HepG2 (cell line): Measurements from ENCODE around the gene MMP25. TPM values are rescaled to one million over a fixed set of nuclear protein-coding genes. Genes with fewer than 3 reads are reported as not detected.
A peak's percentile ranks its signal among the peaks of the same experiment; 100 is the strongest.

Experiments used
- BRCA1 ChIP-seq: sonication (generic); formaldehyde crosslinking; IDR thresholded peaks from 2 replicates; pipeline ENCODE4 v1.4.0; 2020; ENCODE audit warnings: missing genetic modification reagents
- FOXC1 ChIP-seq: sonication (generic); formaldehyde crosslinking; IDR thresholded peaks from 2 replicates; pipeline ENCODE4 v1.8.0; 2022; ENCODE audit warnings: mild to moderate bottlenecking, missing genetic modification reagents, borderline replicate concordance
- FOXP1 ChIP-seq, 2 experiments: fragments of 450-650 bp in 1 of 2; IDR thresholded peaks; 2 replicates each; pipeline ENCODE4 v1.6.1; 2017 to 2018; ENCODE audit warnings: antibody characterized with exemption in 1 of 2
- GFI1 ChIP-seq: sonication (generic); formaldehyde crosslinking; IDR thresholded peaks from 2 replicates; pipeline ENCODE4 v1.5.0; 2020; ENCODE audit warnings: missing genetic modification reagents, mild to moderate bottlenecking, borderline replicate concordance
- HDAC1 ChIP-seq: sonication (generic); formaldehyde crosslinking; IDR thresholded peaks from 2 replicates; pipeline ENCODE4 v1.5.1; 2020; ENCODE audit warnings: mild to moderate bottlenecking, missing genetic modification reagents
- JARID2 ChIP-seq: sonication (generic); formaldehyde crosslinking; IDR thresholded peaks from 2 replicates; pipeline ENCODE4 v1.8.1; 2023; ENCODE audit warnings: missing genetic modification reagents, inconsistent platforms; ENCODE audit not compliant: insufficient replicate concordance
- NFKBIZ ChIP-seq: IDR thresholded peaks from 2 replicates; pipeline ENCODE4 v1.6.1; 2018; ENCODE audit warnings: missing genetic modification reagents, missing compliant biosample characterization
- SRF ChIP-seq: IDR thresholded peaks from 2 replicates; pipeline ENCODE4 v1.6.1; 2011; ENCODE audit warnings: mild to moderate bottlenecking, low read depth, low read length, moderate library complexity
- TARDBP ChIP-seq: sonication (generic); formaldehyde crosslinking; IDR thresholded peaks from 2 replicates; pipeline ENCODE4 v1.8.0; 2022; ENCODE audit warnings: mild to moderate bottlenecking, missing genetic modification reagents
- ZBTB10 ChIP-seq: sonication (generic); formaldehyde crosslinking; IDR thresholded peaks from 2 replicates; pipeline ENCODE4 v1.4.0; 2020; ENCODE audit warnings: missing genetic modification reagents, borderline replicate concordance
- ZBTB4 ChIP-seq: sonication (generic); formaldehyde crosslinking; IDR thresholded peaks from 2 replicates; pipeline ENCODE4 v1.4.0; 2020; ENCODE audit warnings: missing genetic modification reagents, mild to moderate bottlenecking, borderline replicate concordance
- ZBTB42 ChIP-seq: sonication (generic); formaldehyde crosslinking; IDR thresholded peaks from 2 replicates; pipeline ENCODE4 v1.5.0; 2020; ENCODE audit warnings: mild to moderate bottlenecking, missing genetic modification reagents
- ZBTB7B ChIP-seq: sonication (generic); formaldehyde crosslinking; IDR thresholded peaks from 2 replicates; pipeline ENCODE4 v1.4.0; 2020; ENCODE audit warnings: missing genetic modification reagents
- ZFP36L1 ChIP-seq: sonication (generic); formaldehyde crosslinking; IDR thresholded peaks from 2 replicates; pipeline ENCODE4 v1.8.0; 2022; ENCODE audit warnings: mild to moderate bottlenecking, missing genetic modification reagents, moderate library complexity
- ZFP36L2 ChIP-seq: sonication (generic); formaldehyde crosslinking; IDR thresholded peaks from 2 replicates; pipeline ENCODE4 v1.4.0; 2020; ENCODE audit warnings: missing genetic modification reagents
- ZNF235 ChIP-seq: sonication (generic); formaldehyde crosslinking; IDR thresholded peaks from 2 replicates; pipeline ENCODE4 v1.8.1; 2023; ENCODE audit warnings: mild to moderate bottlenecking, missing genetic modification reagents, borderline replicate concordance
- ZNF331 ChIP-seq: sonication (generic); formaldehyde crosslinking; IDR thresholded peaks from 2 replicates; pipeline ENCODE4 v1.4.0; 2020; ENCODE audit warnings: missing genetic modification reagents
- ZSCAN29 ChIP-seq: sonication (generic); formaldehyde crosslinking; conservative IDR thresholded peaks from 2 replicates; pipeline ENCODE4 v1.4.0; 2020; ENCODE audit warnings: mild to moderate bottlenecking, missing genetic modification reagents
- polyA plus RNA-seq, 8 experiments: library from polyadenylated mRNA; depleted of rRNA in 3 of 8; stranded (reverse) in 7 of 8; unstranded in 1 of 8; fragments of >200 nt; fragmentation: Illumina TruSeq in 4 of 8; extraction: Trizol in 4 of 8; gene quantifications; 2 replicates each; pipeline versions ENCODE4 v1.2.1 to v1.2.3, GENCODE V29; 2011 to 2016; ENCODE audit warnings: low read depth in 4 of 8, missing spikeins in 1 of 8, mixed read lengths in 1 of 8; ENCODE audit not compliant: insufficient read depth in 1 of 8
- total RNA-seq, 5 experiments: library from RNA; depleted of rRNA; stranded (reverse); fragments of >200 nt; fragmentation: Illumina TruSeq; extraction: Trizol; gene quantifications; 2 replicates each; pipeline ENCODE4 v1.2.3, GENCODE V29; 2016; ENCODE audit warnings: low read depth in 1 of 5
- TF ChIP-seq, protein P1 (sequence below): IDR thresholded peaks from 2 replicates; pipeline ENCODE4 v1.6.1; 2016; ENCODE audit warnings: low read depth
- TF ChIP-seq, protein P2 (sequence below): sonication (generic); formaldehyde crosslinking; IDR thresholded peaks from 2 replicates; pipeline ENCODE4 v1.9.0; 2022; ENCODE audit warnings: missing genetic modification reagents, mild to moderate bottlenecking, borderline replicate concordance

Gene MMP25
- total and polyA plus RNA-seq, 2 of the 13 experiments (the other 11 are each of a cell fraction or from before 2014, with no cell fraction given): 0.04 to 0.08 TPM

GRCh38 chr16:3003582-3004270 is 42.6 kb upstream of the MMP25 start (continued):
- no peak for TF ChIP-seq JARID2 (CRISPR knock-in tag)
- TF ChIP-seq, protein P1, sequence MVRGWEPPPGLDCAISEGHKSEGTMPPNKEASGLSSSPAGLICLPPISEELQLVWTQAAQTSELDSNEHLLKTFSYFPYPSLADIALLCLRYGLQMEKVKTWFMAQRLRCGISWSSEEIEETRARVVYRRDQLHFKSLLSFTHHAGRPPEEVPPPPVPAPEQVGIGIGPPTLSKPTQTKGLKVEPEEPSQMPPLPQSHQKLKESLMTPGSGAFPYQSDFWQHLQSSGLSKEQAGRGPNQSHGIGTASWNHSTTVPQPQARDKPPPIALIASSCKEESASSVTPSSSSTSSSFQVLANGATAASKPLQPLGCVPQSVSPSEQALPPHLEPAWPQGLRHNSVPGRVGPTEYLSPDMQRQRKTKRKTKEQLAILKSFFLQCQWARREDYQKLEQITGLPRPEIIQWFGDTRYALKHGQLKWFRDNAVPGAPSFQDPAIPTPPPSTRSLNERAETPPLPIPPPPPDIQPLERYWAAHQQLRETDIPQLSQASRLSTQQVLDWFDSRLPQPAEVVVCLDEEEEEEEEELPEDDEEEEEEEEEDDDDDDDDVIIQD (CRISPR knock-in tag): 0 out of 2 replicates have a peak, but pooled peaks have one; percentile 26
- TF ChIP-seq NFKBIZ (CRISPR knock-in tag): 0 out of 2 replicates have a peak, but pooled peaks have one; percentile 19
- TF ChIP-seq ZSCAN29: no peak
- TF ChIP-seq ZBTB42: 0 out of 2 replicates have a peak, but pooled peaks have one; percentile 39
- no peak for TF ChIP-seq ZBTB10
- TF ChIP-seq FOXC1: no peak
- 0 out of 2 replicates have a peak, but pooled peaks have one; percentile 65 for TF ChIP-seq ZFP36L2 (CRISPR knock-in tag)
- TF ChIP-seq TARDBP (CRISPR knock-in tag): 0 out of 2 replicates have a peak, but pooled peaks have one; percentile 48
- 0 out of 2 replicates have a peak, but pooled peaks have one; percentile 60 for TF ChIP-seq ZFP36L1 (CRISPR knock-in tag)
- TF ChIP-seq BRCA1 (CRISPR knock-in tag): no peak; the same call in 1 of the 2 replicates
- TF ChIP-seq ZBTB4 (CRISPR knock-in tag): no peak
- no peak for TF ChIP-seq ZBTB7B (CRISPR knock-in tag)
- TF ChIP-seq ZNF235 (CRISPR knock-in tag): no peak
- TF ChIP-seq, protein P2, sequence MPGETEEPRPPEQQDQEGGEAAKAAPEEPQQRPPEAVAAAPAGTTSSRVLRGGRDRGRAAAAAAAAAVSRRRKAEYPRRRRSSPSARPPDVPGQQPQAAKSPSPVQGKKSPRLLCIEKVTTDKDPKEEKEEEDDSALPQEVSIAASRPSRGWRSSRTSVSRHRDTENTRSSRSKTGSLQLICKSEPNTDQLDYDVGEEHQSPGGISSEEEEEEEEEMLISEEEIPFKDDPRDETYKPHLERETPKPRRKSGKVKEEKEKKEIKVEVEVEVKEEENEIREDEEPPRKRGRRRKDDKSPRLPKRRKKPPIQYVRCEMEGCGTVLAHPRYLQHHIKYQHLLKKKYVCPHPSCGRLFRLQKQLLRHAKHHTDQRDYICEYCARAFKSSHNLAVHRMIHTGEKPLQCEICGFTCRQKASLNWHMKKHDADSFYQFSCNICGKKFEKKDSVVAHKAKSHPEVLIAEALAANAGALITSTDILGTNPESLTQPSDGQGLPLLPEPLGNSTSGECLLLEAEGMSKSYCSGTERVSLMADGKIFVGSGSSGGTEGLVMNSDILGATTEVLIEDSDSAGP: peak; percentile 53; the same call in 1 of the 2 replicates
- TF ChIP-seq FOXP1 (IDR thresholded peaks at IDR 0.05): no peak
- 0 out of 2 replicates have a peak, but pooled peaks have one; percentile 13 for TF ChIP-seq FOXP1 (CRISPR knock-in tag; IDR thresholded peaks at IDR 0.05)
- TF ChIP-seq GFI1 (CRISPR knock-in tag): no peak
- peak; percentile 74 for TF ChIP-seq HDAC1 (CRISPR knock-in tag)
- TF ChIP-seq SRF: no peak
- 0 out of 2 replicates have a peak, but pooled peaks have one; percentile 31 for TF ChIP-seq ZNF331 (CRISPR knock-in tag)
